ENCODE results near the gene ANTXR1.

- no peak for TF ChIP-seq CTCF (optimal IDR thresholded peaks at IDR 0.05 in 1 of 3, IDR thresholded peaks at IDR 0.05 in 1 of 3, conservative IDR thresholded peaks at IDR 0.05 in 1 of 3; ENCODE audit: extremely low read depth in 1 of 3, insufficient read depth in 2 of 3, low read length in 3 of 3)
- no peak for TF ChIP-seq EZH2 (IDR thresholded peaks at IDR 0.05; ENCODE audit: low read length)
These were observed 190.4 kb downstream of the ANTXR1 start for GRCh38 chr2:69203166-69203985.

All from keratinocyte (primary cell).